ENCODE measurements around the gene EXD2. TPM values are rescaled to one million over a fixed set of nuclear protein-coding genes. Genes with fewer than 3 reads are reported as not detected.
A peak's percentile ranks its signal among the peaks of the same experiment; 100 is the strongest.

Gene EXD2
- total and polyA plus RNA-seq, 8 donors = 3.4 to 25.4 (median 9.4) TPM

DNA sequence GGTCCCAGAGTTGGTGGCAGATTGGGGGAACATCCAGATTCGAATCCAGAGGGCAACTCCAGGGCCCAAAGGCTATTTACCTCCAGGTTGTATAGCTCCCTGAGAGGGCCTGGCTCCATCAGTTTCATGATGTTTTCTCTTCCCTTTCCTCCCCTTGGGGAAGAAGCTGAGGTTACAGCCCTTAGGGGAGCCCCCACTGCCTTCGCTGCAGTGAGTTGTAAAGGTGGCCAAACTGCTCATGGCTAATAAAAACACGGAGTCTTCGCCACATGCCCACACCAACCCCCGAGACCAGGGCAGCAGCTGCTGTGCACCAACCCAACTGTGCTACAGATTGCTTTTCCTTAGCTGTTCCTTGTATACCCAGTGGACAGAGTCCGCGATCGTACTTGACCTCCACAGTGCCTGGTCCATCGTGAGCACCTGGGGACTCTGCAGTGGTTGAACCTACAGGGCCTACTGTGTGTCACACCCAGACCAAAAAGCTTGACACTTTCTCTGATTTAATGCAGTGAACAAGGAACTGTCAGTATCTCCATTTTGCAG is 89.5 kb downstream of the EXD2 start:
- DNase-seq = no peak
- H3K4me1 ChIP-seq = no peaks in the 10 kb centered on the region
- intact Hi-C loops (cut with DNase I; ENCODE audit: low total_unique reads) = no loop called here
- no peaks in the 10 kb centered on the region for H3K27me3 ChIP-seq
- no peak overlapping the region for H3K4me3 ChIP-seq
- no peaks in the 10 kb centered on the region for H3K9me3 ChIP-seq
- 90 to 95% (median 93%) methylated on average over 9 of the region's 9 CpGs for WGBS, 5 donors
- H3K27ac ChIP-seq = no peak overlapping the region
- TF ChIP-seq POLR2A (IDR thresholded peaks at IDR 0.05) (no peak), POLR2AphosphoS5 (IDR thresholded peaks at IDR 0.05) (no peak), EP300 (IDR thresholded peaks at IDR 0.05) (no peak)
- TF ChIP-seq, protein P1, sequence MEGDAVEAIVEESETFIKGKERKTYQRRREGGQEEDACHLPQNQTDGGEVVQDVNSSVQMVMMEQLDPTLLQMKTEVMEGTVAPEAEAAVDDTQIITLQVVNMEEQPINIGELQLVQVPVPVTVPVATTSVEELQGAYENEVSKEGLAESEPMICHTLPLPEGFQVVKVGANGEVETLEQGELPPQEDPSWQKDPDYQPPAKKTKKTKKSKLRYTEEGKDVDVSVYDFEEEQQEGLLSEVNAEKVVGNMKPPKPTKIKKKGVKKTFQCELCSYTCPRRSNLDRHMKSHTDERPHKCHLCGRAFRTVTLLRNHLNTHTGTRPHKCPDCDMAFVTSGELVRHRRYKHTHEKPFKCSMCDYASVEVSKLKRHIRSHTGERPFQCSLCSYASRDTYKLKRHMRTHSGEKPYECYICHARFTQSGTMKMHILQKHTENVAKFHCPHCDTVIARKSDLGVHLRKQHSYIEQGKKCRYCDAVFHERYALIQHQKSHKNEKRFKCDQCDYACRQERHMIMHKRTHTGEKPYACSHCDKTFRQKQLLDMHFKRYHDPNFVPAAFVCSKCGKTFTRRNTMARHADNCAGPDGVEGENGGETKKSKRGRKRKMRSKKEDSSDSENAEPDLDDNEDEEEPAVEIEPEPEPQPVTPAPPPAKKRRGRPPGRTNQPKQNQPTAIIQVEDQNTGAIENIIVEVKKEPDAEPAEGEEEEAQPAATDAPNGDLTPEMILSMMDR (IDR thresholded peaks at IDR 0.05) = no peak
- H3K36me3 ChIP-seq = no peaks in the 10 kb centered on the region

DNA sequence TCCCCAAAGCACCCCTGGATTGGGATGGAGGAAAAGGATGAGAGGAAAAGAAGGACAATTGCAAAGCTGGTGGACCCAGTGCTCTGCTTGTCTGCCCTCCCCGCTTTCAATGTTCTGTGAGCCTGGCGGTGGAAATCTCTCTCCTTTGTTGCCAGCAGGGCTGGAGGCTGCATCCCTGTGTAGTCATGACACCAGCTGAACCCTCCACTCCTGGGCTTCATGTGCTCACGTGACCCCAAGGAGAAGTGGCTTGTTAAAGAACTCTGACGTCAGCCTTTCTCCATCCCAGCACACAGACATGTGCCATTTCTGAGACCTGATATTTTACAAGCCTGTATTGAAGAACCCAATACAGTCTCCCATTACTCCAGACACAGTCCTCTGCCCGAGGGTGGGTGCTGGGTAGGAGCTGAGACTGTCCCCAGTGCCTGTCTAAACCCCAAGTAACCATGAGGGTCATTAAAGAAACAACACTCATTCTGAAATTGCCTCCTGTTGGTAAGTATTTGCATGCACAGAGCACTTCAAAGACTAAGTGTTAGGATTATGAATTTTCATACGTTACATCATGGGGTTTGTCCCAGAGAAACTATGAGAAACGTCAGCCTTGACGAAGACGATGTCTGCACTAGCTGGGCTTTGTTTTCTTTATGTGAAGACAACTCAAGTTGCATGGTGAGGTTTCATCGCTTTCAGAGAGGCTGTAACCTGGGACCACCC is 90.3 kb downstream of the EXD2 start:
- no peak overlapping the region for H3K4me3 ChIP-seq
- WGBS, 5 donors = 72 to 91% (median 75%) methylated on average over 9 to 10 of the region's 10 CpGs
- no peaks in the 10 kb centered on the region for H3K4me1 ChIP-seq
- no peaks in the 10 kb centered on the region for H3K9me3 ChIP-seq
- TF ChIP-seq, protein P1 (IDR thresholded peaks at IDR 0.05) = no peak
- TF ChIP-seq EP300 (IDR thresholded peaks at IDR 0.05) (no peak), POLR2A (IDR thresholded peaks at IDR 0.05) (no peak), POLR2AphosphoS5 (IDR thresholded peaks at IDR 0.05) (no peak)
- no peaks in the 10 kb centered on the region for H3K36me3 ChIP-seq
- peak in 1 of 2 donors; percentile 45 for DNase-seq
- no peaks in the 10 kb centered on the region for H3K27me3 ChIP-seq
- intact Hi-C loops (cut with DNase I; ENCODE audit: low total_unique reads) = no loop called here
- H3K27ac ChIP-seq = no peak overlapping the region

DNA sequence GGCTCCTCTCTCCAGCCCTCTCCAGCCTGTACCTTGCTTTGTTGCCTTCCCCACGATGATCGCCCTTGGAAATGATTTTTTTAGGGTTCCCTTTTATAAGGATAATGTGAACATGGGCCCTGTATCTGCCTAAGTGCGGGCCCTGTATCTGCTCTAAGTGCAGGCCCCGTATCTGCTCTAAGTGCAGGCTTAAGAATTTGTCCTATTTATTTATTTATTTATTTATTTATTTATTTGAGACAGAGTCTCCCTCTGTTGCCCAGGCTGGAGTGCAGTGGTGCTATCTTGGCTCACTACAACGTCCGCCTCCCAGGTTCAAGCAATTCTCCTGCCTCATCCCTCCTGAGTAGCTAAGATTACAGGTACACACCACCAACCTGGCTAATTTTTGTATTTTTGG is 91.2 kb downstream of the EXD2 start:
- no peak overlapping the region for H3K27ac ChIP-seq
- H3K4me3 ChIP-seq = no peak overlapping the region
- no peaks in the 10 kb centered on the region for H3K9me3 ChIP-seq
- TF ChIP-seq, protein P1 (IDR thresholded peaks at IDR 0.05) = no peak
- TF ChIP-seq EP300 (IDR thresholded peaks at IDR 0.05) (no peak), POLR2A (IDR thresholded peaks at IDR 0.05) (no peak), POLR2AphosphoS5 (IDR thresholded peaks at IDR 0.05) (no peak)
- H3K27me3 ChIP-seq = no peaks in the 10 kb centered on the region
- H3K4me1 ChIP-seq = peaks cover 0 to 7% (median 4%) of the 10 kb centered on the region in 4 donors
- no peak for DNase-seq
- intact Hi-C loops (cut with DNase I; ENCODE audit: low total_unique reads) = no loop called here
- WGBS, 5 donors = 88 to 95% (median 93%) methylated on average over 6 of the region's 6 CpGs
- no peaks in the 10 kb centered on the region for H3K36me3 ChIP-seq

DNA sequence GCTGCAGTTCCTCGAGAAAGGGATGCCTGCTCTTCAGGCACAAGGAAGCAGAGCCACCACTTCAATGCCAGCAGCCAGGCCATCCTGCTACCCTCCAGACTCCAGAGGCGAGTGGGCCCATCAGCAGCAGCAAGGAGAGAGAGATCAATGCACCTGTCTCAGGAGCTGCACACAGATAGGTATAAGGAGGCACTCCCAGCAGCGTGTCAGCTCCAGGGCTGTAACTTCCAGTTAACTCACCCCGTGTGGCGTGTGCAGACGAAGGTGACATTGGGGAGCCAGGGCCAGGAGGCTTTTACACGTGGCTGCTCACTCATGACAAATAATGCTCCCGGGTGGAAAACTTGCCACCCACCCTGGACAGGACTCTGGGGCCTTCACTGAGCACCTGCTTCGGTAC is 92.9 kb downstream of the EXD2 start:
- DNase-seq = no peak
- H3K9me3 ChIP-seq = no peaks in the 10 kb centered on the region
- H3K27me3 ChIP-seq = no peaks in the 10 kb centered on the region
- no peak overlapping the region for H3K4me3 ChIP-seq
- no peak overlapping the region for H3K27ac ChIP-seq
- H3K4me1 ChIP-seq = peaks cover 0 to 20% (median 17%) of the 10 kb centered on the region in 4 donors
- no peaks in the 10 kb centered on the region for H3K36me3 ChIP-seq
- TF ChIP-seq EP300 (IDR thresholded peaks at IDR 0.05) (no peak), POLR2AphosphoS5 (IDR thresholded peaks at IDR 0.05) (no peak), POLR2A (IDR thresholded peaks at IDR 0.05) (no peak)
- TF ChIP-seq, protein P1 (IDR thresholded peaks at IDR 0.05) = no peak
- 70 to 73% (median 70%) methylated on average over 8 to 9 of the region's 9 CpGs for WGBS, 5 donors
- intact Hi-C loops (cut with DNase I; ENCODE audit: low total_unique reads) = no loop called here

Measured in stomach (tissue), 9 donors.